Activated CD8-positive, alpha-beta memory T cell treated with anti-CD3 and anti-CD28 coated beads, Interleukin-2, amount 10 ng/mL, durations not matched to agents 7 days and 5 days (primary cell): ENCODE results near the gene IL17B. TPM values are rescaled to one million over a fixed set of nuclear protein-coding genes. Genes with fewer than 3 reads are reported as not detected.

Experiments
- ATAC-seq: fragments of 150-1000 bp; cut with Tn5 transposase; one replicate; pipeline ENCODE4 v1.10.0; 2021; ENCODE audit warnings: moderate library complexity
- CTCF ChIA-PET: fragments of 350-600 bp; sonication (Branson Sonifier 250); formaldehyde crosslinking; loops from one replicate; lab custom pipeline; 2021; ENCODE audit warnings: antibody characterized with exemption; lab: Charles Lee
- DNase-seq: peaks from one replicate; pipeline ENCODE4 v3.0.0-alpha.2; 2020
- H3K27ac Mint-ChIP-seq: one replicate; pipeline ENCODE4 v1.8.0; 2021; ENCODE audit warnings: mild to moderate bottlenecking, mixed read lengths
- H3K27me3 Mint-ChIP-seq: one replicate; pipeline ENCODE4 v1.8.0; 2021; ENCODE audit warnings: mixed read lengths
- H3K36me3 Mint-ChIP-seq: one replicate; pipeline ENCODE4 v1.8.0; 2021; ENCODE audit warnings: mild to moderate bottlenecking, mixed read lengths
- H3K4me1 Mint-ChIP-seq: one replicate; pipeline ENCODE4 v1.8.0; 2021; ENCODE audit warnings: mixed read lengths
- H3K4me3 Mint-ChIP-seq: one replicate; pipeline ENCODE4 v1.8.0; 2021; ENCODE audit warnings: mild to moderate bottlenecking, moderate library complexity, mixed read lengths
- H3K9me3 Mint-ChIP-seq: one replicate; pipeline ENCODE4 v1.8.0; 2022; ENCODE audit warnings: low read depth, mixed read lengths
- total RNA-seq, 2 experiments: library from RNA; stranded (reverse); gene quantifications; one replicate each; pipeline ENCODE4 v1.2.3, GENCODE V29; 2021

IL17B gene
- total RNA-seq, 2 experiments from 2014 or later: not detected

DNA sequence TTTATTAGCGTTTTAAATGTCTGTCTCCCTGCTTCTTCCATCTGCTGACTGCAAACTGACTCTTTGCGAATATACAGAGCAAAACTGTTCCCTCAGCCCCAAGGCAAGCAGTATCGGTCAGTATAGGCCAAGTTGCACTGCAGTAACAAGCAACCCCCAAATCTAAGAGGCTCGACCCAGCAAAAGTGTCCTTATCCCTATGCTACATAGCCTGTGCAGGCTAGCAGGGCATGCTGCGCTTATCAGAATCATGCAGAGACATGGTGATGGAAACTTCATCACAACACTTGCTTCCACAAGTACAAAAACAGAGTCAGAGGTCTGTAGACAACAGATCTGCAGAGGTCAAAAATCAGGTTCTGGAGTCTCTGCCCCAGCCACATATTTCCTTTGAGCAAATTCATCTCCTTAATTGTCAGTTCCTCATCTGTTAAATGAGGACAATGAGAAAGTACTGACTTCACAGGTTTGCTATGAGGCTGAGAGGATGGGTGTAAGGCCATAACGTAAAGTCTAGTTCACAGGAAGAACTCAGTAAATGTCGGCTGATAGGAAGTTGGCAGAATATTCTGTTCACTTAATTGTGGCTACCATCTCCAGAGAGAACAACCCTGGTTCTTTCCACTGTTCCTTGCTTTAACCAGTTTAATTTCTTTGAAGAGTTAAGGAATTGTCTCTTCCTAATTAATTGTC is 9.6 kb upstream of the IL17B start:
- Mint-ChIP-seq H3K9me3 (no peaks in the 10 kb centered on the region), H3K27me3 (peaks cover 12% of the 10 kb centered on the region), H3K36me3 (no peaks in the 10 kb centered on the region), H3K4me3 (no peak overlapping the region), H3K27ac (no peak overlapping the region), H3K4me1 (peaks cover 3% of the 10 kb centered on the region)
- CTCF ChIA-PET: interaction anchor here (0.6 to 1.4 kb wide), 2 partner anchors 21 to 952 kb away, joined by 3 to 4 read pairs; no protein-coding TSS in a partner anchor
- no peak for ATAC-seq
- DNase-seq: no peak

DNA sequence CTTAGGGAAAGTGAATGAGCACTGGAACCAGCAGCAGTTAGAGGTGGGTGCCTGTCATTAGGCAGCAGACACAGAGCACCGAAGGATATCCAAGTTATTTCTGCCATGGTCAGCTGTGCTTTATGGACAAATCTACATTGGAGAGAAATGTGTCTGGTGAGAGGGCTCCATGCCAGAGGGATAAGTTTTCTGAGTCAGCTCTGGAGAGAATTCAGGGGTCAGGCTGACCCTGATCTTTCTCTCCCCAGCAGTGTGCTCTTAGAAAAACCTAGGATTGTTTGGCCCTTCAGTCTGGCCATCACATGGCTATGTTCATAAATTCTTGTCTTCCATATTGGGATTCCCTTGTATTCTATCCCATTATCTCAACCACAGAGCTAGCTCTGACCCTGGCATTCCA is 8.9 kb upstream of the IL17B start:
- H3K4me1 Mint-ChIP-seq: peaks cover 3% of the 10 kb centered on the region
- ATAC-seq: no peak
- CTCF ChIA-PET: interaction anchor here (1.1 to 2.8 kb wide), 3 partner anchors 17 to 177 kb away, joined by 3 to 14 read pairs (median 7); no protein-coding TSS in a partner anchor

DNA sequence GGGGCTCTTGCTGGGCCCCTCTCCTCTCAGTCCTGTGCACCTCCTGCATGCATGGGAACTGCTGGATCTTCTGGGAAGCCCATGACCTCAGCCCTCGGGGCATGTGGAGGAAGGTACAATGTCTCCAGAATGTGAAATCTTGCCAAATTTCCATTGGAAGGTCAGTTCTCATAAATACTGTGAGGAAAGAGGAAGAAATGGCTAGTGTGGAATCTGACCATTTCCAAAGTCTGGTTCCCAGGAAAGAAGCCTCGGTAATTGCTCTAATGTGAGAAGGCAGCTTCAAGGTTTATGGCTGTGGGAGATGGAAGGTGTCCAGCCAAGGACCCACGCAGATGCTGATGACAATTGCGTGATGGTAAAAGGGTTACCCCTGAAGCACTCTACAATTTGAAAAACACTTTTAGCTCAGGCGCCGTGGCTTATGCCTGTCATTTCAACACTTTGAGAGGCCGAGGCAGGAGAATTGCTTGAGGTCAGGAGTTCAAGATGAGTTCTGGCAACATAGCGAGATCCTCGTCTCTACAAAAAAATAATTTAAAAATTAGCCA is 8.1 kb upstream of the IL17B start:
- CTCF ChIA-PET: interaction anchor here (0.8 to 3.2 kb wide), 5 partner anchors 16 to 178 kb away, joined by 3 to 14 read pairs (median 7); no protein-coding TSS in a partner anchor
- peaks cover 12% of the 10 kb centered on the region for H3K27me3 Mint-ChIP-seq
- H3K4me1 Mint-ChIP-seq: no peaks in the 10 kb centered on the region
- H3K4me3 Mint-ChIP-seq: no peak overlapping the region
- H3K36me3 Mint-ChIP-seq: no peaks in the 10 kb centered on the region
- DNase-seq (no peak), ATAC-seq (no peak)
- H3K9me3 Mint-ChIP-seq: no peaks in the 10 kb centered on the region
- no peak overlapping the region for H3K27ac Mint-ChIP-seq

More for the DNA sequence above, 8.9 kb upstream of the IL17B start:
- no peaks in the 10 kb centered on the region for H3K36me3 Mint-ChIP-seq
- H3K9me3 Mint-ChIP-seq: no peaks in the 10 kb centered on the region
- no peak overlapping the region for H3K27ac Mint-ChIP-seq
- no peak overlapping the region for H3K4me3 Mint-ChIP-seq
- no peak for DNase-seq
- peaks cover 12% of the 10 kb centered on the region for H3K27me3 Mint-ChIP-seq

DNA sequence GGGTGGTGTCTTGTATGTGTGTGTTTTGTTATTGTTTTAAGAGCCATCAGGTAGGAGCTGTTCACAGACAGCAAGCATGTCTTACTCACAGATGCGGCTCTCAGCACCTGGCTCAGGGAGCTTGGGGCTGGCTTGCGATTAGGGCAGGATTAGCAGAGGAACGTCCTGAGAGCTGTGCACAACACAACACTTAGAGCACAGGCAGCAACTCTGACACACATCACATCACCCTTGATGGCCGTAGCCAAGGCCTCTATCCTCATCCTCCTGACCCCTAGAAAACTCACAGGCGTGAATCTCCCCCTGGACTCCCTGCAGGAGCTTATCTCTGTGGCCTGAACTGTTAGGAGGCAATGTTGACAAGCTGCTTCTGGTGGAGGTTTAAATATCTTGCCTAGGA is 7.1 kb upstream of the IL17B start:
- peaks cover 12% of the 10 kb centered on the region for H3K27me3 Mint-ChIP-seq
- no peak overlapping the region for H3K4me3 Mint-ChIP-seq
- CTCF ChIA-PET: interaction anchor here (0.8 to 3.2 kb wide), 5 partner anchors 15 to 178 kb away, joined by 3 to 14 read pairs (median 7); no protein-coding TSS in a partner anchor
- H3K9me3 Mint-ChIP-seq: no peaks in the 10 kb centered on the region
- ATAC-seq (no peak), DNase-seq (no peak)
- no peaks in the 10 kb centered on the region for H3K4me1 Mint-ChIP-seq
- H3K36me3 Mint-ChIP-seq: no peaks in the 10 kb centered on the region
- H3K27ac Mint-ChIP-seq: no peak overlapping the region

DNA sequence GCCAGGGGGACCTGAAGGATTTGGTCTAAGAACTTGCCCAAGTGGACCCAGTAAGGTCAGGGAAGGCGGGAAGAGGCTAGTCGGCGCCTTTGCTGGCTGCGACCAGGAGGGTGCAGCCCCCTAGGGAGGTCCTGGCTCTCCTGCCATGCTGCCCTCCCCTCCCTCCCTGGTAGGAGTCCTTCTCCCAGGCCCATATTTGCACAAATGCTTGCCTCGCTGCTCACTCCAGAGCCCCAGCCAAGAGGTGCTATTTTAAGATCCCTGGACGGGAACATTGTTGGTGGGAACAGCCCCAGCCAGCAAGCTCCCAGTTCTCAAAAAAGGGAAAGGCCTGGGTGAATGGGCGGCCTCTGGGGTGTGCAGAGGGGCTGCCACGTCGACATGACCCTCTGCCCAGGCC is 4.3 kb upstream of the IL17B start:
- DNase-seq (no peak), ATAC-seq (no peak)
- Mint-ChIP-seq H3K4me1 (no peaks in the 10 kb centered on the region), H3K9me3 (no peaks in the 10 kb centered on the region), H3K27ac (no peak overlapping the region), H3K36me3 (no peaks in the 10 kb centered on the region), H3K4me3 (no peak overlapping the region), H3K27me3 (peaks cover 6% of the 10 kb centered on the region)
- CTCF ChIA-PET: interaction anchor here (1.0 to 3.0 kb wide), 4 partner anchors 10 to 182 kb away, joined by 3 to 30 read pairs (median 16); no protein-coding TSS in a partner anchor

DNA sequence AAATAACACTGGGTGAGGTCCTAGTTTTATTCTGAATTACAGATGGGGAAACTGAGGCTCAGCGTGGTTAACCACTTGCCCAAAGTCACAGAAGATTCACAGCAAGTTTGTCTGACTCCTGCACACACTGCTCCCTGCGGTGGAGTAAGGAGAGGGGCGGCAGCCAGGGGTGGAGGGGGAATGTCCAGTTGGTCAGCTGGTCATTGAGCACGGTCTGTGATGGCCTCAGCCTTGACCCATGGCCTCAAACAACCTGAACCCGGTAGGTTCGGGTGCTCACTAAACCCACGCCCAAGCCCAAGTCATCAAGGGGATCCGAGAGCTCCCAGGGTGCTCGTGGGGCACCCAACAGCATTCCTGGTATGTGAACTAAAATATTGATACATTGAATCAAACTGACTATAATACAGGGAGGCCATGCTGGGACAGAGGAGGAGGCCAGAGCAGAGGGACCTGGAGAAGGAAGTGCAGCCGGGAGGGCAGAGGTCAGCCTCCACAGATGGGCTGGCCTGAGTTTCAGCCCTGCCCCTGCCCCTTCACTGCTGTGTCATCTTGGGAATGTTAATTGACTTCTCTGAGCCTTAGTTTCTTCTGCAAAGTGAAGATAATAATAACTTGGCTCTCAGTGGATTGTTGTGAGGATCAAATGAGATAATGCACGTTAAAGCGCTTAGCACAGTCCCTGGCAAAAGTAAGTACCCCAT is 3.6 kb upstream of the IL17B start:
- CTCF ChIA-PET: interaction anchor here (0.7 to 3.0 kb wide), 10 partner anchors 10 to 183 kb away, joined by 3 to 30 read pairs (median 8); partner anchors contain the start of genes CSNK1A1 and PCYOX1L
- no peak for ATAC-seq
- DNase-seq: no peak

GRCh38 chr5:149381986-149382338 is 2.9 kb upstream of the IL17B start:
- DNase-seq (peak; percentile 77), ATAC-seq (peak; percentile 86)
- no peaks in the 10 kb centered on the region for H3K9me3 Mint-ChIP-seq
- no peaks in the 10 kb centered on the region for H3K36me3 Mint-ChIP-seq
- no peak overlapping the region for H3K4me3 Mint-ChIP-seq
- H3K27ac Mint-ChIP-seq: no peak overlapping the region
- CTCF ChIA-PET: interaction anchor here (0.8 to 3.0 kb wide), 16 partner anchors 10 to 184 kb away, joined by 3 to 30 read pairs (median 4); partner anchors contain the start of genes CSNK1A1 and PCYOX1L
- H3K4me1 Mint-ChIP-seq: no peaks in the 10 kb centered on the region
- no peaks in the 10 kb centered on the region for H3K27me3 Mint-ChIP-seq

More for the DNA sequence above, 3.6 kb upstream of the IL17B start:
- Mint-ChIP-seq H3K27me3 (no peaks in the 10 kb centered on the region), H3K4me3 (no peak overlapping the region), H3K36me3 (no peaks in the 10 kb centered on the region), H3K9me3 (no peaks in the 10 kb centered on the region), H3K27ac (no peak overlapping the region), H3K4me1 (no peaks in the 10 kb centered on the region)

DNA sequence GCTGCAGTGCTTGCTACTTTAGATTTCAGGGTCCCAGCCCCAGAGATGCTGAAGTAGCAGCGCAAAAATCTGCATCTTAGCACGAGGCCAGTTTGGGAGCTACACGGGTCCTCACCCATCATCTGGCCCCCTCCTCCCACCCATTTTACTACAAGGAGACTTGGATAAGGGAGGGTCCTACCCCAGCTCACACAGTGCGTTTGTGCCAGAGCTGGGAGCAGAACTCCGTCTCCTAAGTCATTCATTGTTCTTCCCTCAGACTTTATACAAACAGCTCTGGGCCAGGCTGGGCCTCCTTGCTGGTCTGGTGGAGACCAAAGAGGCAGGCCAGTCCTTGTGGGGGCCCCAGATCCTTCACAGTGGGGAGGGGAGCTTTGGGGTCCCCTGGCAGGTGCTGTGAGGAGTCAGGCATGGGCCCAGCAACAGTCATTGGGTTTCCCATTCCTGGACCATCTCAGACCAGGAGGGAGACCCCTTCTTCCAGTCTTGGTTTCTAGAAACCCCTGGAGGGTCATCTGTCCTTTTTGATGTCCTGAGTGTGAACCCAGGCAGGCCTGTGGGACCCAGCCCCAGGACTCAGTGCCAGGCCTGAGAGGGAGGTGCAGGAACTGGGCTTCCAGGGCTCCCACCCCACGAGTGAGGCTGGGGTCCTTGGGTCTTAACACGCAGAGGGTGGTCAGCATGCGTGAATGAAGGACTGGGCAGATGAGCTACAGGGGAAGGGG is 2.3 kb upstream of the IL17B start:
- H3K27ac Mint-ChIP-seq: no peak overlapping the region
- H3K27me3 Mint-ChIP-seq: no peaks in the 10 kb centered on the region
- no peaks in the 10 kb centered on the region for H3K36me3 Mint-ChIP-seq
- ATAC-seq (peak; percentile 37), DNase-seq (no peak)
- H3K4me3 Mint-ChIP-seq: no peak overlapping the region
- CTCF ChIA-PET: interaction anchor here (0.7 to 3.0 kb wide), 16 partner anchors 9 to 184 kb away, joined by 3 to 30 read pairs (median 4); partner anchors contain the start of gene CSNK1A1
- H3K9me3 Mint-ChIP-seq: no peaks in the 10 kb centered on the region
- H3K4me1 Mint-ChIP-seq: no peaks in the 10 kb centered on the region

DNA sequence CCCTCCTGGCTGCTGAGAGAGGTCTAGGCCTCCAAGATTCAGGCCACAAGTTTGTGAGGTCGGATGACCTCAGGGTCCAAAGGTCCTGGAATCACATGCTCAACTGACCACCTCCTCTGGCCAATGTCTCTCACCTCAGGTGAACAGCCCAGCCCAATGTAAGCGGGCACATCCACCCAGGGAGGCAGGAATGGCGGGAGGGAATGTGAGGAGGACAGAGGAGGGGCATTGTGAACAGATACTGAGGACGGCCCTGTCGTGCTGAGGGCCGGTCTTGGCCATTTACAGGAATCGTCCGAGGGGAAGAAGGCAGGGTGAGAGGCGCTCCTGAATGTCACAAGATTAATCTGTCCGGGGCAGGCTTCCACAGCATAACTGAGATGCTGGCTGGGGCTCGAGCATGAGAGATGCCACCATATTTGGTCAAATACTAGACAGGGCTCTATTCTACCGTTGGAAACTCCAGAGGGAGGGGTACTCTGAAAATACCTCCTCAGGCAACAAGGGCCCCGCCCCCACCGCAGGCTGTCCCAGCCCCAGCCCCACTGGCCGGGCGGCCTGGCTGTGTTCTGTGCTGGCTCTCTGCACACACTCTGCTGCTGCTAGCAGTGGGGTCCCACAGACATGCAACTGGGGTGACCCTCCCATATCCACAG is 1.5 kb upstream of the IL17B start:
- H3K4me1 Mint-ChIP-seq: no peaks in the 10 kb centered on the region
- H3K27me3 Mint-ChIP-seq: no peaks in the 10 kb centered on the region
- H3K9me3 Mint-ChIP-seq: no peaks in the 10 kb centered on the region
- CTCF ChIA-PET: interaction anchor here (0.7 to 3.0 kb wide), 17 partner anchors 9 to 185 kb away, joined by 3 to 30 read pairs (median 4); no protein-coding TSS in a partner anchor
- DNase-seq (no peak), ATAC-seq (no peak)
- H3K36me3 Mint-ChIP-seq: no peaks in the 10 kb centered on the region
- no peak overlapping the region for H3K4me3 Mint-ChIP-seq
- H3K27ac Mint-ChIP-seq: no peak overlapping the region

DNA sequence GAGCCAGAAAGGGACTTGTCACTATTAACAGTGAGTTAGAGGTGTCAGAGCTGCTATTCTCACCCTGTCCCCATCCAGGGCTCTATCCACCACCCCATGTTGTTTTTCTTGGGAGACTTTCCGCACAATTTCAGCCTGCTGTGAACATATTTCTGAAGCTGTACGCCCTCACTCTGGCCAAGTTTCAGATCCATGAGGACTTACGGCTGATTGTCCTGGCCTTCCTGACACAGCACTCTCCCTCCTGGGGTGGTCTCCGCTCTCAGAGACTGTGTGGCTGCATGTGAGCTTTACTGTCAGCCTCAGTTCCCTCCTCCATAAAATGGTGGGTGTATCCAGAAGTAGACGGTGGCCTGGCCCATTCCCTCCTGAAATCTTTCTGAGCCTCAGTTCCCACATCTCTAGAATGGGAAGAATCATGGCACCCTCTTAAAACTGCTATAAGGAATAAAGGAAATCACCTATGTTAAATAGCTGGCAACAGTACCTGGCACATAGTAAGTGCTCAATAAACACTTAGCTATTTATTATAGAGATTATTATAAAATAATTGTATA is 804 bp upstream of the IL17B start:
- Mint-ChIP-seq H3K4me1 (no peaks in the 10 kb centered on the region), H3K27me3 (no peaks in the 10 kb centered on the region), H3K9me3 (no peaks in the 10 kb centered on the region), H3K36me3 (no peaks in the 10 kb centered on the region), H3K27ac (no peak overlapping the region), H3K4me3 (no peak overlapping the region)
- ATAC-seq (no peak), DNase-seq (no peak)
- CTCF ChIA-PET: interaction anchor here (0.8 to 1.7 kb wide), 7 partner anchors 8 to 63 kb away, joined by 3 to 6 read pairs (median 3); no protein-coding TSS in a partner anchor

- no peak overlapping the region for H3K27ac Mint-ChIP-seq
- no peaks in the 10 kb centered on the region for H3K27me3 Mint-ChIP-seq
- DNase-seq (no peak), ATAC-seq (no peak)
- H3K9me3 Mint-ChIP-seq: no peaks in the 10 kb centered on the region
- CTCF ChIA-PET: interaction anchor here (0.9 to 1.2 kb wide), 3 partner anchors 10 to 64 kb away, joined by 3 read pairs; no protein-coding TSS in a partner anchor
- no peak overlapping the region for H3K4me3 Mint-ChIP-seq
- no peaks in the 10 kb centered on the region for H3K4me1 Mint-ChIP-seq
- no peaks in the 10 kb centered on the region for H3K36me3 Mint-ChIP-seq
These were observed 761 bp downstream of the IL17B start for GRCh38 chr5:149378241-149378820.
